ENCODE measurements around the gene TEAD1.

Gene TEAD1

DNA sequence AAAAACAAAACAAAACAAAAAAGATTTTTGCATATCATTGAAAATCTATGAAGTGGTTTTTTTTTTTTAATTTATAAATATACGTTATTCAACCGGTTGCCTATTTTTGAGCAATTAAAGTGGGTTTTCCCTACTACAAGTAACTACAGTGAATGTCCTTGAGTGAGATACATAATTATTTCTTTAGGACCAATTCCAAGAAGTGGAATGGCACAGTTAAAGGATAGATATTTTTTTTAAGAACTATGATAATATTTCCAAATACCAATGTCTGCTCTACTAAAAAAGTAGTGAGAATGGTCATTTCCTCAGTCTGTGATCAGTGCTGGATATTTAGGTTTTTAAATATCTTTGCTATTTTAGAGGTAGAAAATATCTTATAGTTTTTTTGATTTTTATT, 118.8 kb downstream of the TEAD1 start:
- TF ChIP-seq, protein P1, sequence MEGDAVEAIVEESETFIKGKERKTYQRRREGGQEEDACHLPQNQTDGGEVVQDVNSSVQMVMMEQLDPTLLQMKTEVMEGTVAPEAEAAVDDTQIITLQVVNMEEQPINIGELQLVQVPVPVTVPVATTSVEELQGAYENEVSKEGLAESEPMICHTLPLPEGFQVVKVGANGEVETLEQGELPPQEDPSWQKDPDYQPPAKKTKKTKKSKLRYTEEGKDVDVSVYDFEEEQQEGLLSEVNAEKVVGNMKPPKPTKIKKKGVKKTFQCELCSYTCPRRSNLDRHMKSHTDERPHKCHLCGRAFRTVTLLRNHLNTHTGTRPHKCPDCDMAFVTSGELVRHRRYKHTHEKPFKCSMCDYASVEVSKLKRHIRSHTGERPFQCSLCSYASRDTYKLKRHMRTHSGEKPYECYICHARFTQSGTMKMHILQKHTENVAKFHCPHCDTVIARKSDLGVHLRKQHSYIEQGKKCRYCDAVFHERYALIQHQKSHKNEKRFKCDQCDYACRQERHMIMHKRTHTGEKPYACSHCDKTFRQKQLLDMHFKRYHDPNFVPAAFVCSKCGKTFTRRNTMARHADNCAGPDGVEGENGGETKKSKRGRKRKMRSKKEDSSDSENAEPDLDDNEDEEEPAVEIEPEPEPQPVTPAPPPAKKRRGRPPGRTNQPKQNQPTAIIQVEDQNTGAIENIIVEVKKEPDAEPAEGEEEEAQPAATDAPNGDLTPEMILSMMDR (IDR thresholded peaks at IDR 0.05; ENCODE audit: low read depth, low read length): no peak
- DNase-seq (ENCODE audit: extremely low read depth, low read depth): no peak

DNA sequence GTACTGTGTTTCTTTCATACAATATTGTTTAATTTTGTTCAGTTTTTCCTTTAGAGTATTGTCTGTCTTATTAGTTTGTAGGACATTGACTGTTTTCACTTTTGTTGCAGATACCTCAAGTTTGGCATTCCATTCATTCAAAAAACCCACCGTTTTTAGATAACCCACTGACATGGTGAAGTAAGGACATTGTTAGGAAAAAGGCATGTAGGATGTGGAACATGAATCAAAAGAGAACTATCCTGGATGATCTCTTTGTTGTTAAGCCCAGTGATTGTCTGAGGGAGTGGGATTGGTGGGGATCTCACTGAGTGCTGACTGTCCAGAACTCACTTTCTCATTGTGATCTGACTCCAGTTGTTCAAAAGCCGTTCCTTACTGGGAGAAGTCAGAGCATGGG, 119.3 kb downstream of the TEAD1 start:
- no peak for DNase-seq (ENCODE audit: extremely low read depth, low read depth)
- TF ChIP-seq, protein P1 (IDR thresholded peaks at IDR 0.05; ENCODE audit: low read depth, low read length): no peak

DNA sequence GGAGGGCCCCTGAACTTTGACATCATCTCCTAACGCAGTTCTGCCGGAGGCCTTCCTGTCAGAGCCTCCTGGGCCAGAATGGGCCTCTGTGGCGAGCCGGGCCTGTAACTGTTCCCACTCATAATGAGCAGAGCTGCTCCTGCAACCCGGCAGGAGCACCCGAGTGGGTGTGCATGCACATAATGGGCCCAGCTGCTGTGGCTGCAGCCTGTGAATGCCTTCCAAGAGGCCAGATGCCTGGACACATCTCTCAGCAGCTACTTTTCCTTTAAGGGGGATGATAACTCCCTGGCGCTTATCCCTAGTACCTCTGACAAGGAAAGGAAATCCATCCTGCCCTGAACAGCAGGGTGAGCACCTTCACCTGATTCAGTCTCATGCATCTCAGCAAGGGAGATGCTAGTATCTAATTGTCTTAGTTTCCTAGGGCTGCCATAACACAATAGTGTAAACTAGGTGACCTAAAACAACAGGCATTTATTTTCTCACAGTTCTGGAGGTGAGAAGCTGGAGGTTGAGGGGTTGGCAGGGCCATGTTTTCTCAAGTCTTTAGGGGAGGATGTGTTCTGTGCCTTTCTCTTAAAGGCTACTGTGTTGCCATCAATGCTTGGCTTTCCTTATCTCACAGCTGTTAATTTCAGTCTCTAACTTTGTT, 120.5 kb downstream of the TEAD1 start:
- no peak for DNase-seq (ENCODE audit: extremely low read depth, low read depth)
- TF ChIP-seq, protein P1 (IDR thresholded peaks at IDR 0.05; ENCODE audit: low read depth, low read length): no peak

DNA sequence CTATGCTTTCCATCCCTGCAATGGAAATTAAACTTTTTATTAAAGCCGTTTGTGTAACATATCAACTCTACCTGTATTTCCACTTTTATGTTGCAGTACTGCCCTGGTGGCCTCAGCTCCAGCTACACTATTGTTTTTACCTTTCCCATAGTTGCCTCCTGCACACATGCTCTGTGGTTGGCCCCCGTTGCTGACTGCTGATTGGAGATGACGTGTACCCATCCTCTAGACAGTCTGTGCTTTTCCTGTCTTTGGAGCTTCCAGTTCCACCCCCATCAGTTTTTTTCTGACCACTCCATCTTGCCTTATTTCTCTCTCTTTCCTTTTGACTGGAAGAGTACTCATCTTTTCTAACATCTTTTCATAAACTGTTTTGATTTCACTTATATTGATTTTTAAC, 123.8 kb downstream of the TEAD1 start:
- TF ChIP-seq, protein P1 (IDR thresholded peaks at IDR 0.05; ENCODE audit: low read depth, low read length): no peak

DNA sequence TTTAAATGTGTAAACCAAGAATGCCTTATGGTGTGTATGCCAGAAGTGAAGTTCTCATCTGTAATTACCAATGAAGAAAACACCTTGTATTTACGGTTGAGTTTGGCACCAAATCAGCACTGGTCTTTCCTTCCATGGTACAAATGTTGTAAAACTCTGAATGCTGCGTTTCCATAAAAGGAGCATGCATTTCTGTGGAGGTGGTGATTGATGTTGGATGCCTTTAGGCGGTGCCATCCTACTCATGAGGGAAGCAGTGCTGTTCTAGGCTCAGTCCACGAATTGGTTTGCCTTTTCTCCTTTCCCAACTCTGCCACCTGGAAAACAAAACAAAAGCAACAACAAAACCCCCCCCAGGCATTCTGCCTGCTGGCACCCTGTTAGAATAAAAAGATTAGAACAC, 124.4 kb downstream of the TEAD1 start:
- DNase-seq (ENCODE audit: extremely low read depth, low read depth): no peak

More for the DNA sequence above, 123.8 kb downstream of the TEAD1 start:
- no peak for DNase-seq (ENCODE audit: extremely low read depth, low read depth)

DNA sequence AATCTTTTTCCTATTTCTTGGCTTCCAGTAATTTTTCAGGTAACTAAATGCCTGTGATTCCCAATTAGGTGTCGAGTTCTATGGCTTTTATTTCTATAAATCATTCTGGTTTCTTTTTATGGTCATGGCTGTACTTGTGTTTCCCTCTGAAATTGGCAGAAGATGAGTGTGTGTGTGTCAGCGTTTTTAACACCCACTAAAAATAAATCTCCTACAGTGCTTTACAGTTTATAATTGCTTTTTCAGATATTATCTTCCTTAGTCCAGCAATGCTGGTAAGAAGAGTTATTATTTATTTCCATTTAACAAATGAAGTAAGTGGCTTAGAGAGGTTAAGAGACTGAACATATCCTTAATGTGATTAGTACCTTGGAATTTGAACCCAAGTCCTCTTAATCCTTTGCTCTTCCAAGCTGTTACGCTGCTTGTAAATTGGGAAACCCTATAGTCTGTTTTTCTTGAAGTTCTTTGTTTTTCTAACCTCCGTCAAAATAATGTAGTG, 125.2 kb downstream of the TEAD1 start:
- DNase-seq (ENCODE audit: extremely low read depth, low read depth): no peak
- TF ChIP-seq, protein P1 (IDR thresholded peaks at IDR 0.05; ENCODE audit: low read depth, low read length): no peak

More for the DNA sequence above, 124.4 kb downstream of the TEAD1 start:
- TF ChIP-seq, protein P1 (IDR thresholded peaks at IDR 0.05; ENCODE audit: low read depth, low read length): no peak

DNA sequence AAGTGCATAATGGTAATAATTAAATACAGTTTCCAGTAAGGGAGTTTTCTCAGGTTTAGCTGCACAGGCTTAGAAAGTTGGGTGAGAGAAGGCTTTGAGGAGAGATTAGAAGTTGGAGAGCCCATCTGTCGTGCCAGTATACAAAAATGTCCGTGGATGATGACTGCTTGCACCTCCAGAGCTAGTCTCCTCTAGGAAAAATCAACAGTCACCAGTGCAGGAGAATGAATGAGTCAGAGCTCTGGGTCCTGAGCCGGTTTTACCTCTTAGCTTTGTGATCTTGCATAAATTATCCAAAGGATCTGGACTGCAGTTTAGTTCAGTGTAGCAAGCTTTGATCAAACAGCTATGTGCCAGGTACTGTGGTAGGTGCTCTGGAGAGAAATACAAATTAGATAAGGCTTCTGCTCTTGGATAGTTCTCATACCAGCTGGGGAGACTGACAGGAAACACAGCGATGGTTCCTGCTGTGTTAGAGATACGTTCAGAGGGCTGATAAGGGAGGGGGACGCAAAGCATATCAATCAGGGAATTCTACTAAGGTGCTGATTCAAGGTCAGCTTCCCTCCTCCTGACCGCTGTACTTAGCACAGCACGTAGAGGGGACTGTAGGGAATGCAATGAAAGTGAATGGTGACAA, 125.9 kb downstream of the TEAD1 start:
- no peak for DNase-seq (ENCODE audit: extremely low read depth, low read depth)
- TF ChIP-seq, protein P1 (IDR thresholded peaks at IDR 0.05; ENCODE audit: low read depth, low read length): no peak
